OCI-LY3 (cell line): ENCODE data around the gene LMO7.

Experiments
- EZH2phosphoT487 ChIP-seq: fragments of 200-600 bp; shearing (Covaris generic); IDR thresholded peaks from 2 replicates; pipeline ENCODE4 v1.6.1; 2018; ENCODE audit warnings: antibody characterized with exemption, mixed run types, low read depth
- TF ChIP-seq, protein P1 (sequence below): fragments of 200-600, 300-600 bp; sonication (generic); IDR thresholded peaks from 2 replicates; pipeline ENCODE4 v1.5.1; 2014; ENCODE audit warnings: antibody characterized with exemption, low read length, low read depth

DNA sequence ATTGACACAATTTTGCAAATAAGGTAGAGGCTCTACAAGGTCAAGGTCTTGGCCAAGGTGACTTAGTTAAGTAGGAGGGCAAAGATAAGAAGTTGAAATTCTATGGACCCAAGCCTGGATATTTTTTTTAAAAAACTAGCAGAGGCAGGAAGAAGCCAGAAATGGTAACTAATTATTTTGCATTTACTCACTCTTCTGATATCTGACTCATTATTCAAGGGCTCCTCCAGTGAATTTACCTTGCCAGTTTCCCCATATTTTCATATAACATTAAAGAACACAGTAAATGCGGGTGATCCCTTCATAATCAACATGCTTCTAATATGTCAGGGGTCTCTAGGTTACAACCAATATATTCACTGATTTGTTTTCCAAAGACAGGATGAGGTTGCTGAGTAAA lies 246.1 kb downstream of the LMO7 start:
- TF ChIP-seq, protein P1, sequence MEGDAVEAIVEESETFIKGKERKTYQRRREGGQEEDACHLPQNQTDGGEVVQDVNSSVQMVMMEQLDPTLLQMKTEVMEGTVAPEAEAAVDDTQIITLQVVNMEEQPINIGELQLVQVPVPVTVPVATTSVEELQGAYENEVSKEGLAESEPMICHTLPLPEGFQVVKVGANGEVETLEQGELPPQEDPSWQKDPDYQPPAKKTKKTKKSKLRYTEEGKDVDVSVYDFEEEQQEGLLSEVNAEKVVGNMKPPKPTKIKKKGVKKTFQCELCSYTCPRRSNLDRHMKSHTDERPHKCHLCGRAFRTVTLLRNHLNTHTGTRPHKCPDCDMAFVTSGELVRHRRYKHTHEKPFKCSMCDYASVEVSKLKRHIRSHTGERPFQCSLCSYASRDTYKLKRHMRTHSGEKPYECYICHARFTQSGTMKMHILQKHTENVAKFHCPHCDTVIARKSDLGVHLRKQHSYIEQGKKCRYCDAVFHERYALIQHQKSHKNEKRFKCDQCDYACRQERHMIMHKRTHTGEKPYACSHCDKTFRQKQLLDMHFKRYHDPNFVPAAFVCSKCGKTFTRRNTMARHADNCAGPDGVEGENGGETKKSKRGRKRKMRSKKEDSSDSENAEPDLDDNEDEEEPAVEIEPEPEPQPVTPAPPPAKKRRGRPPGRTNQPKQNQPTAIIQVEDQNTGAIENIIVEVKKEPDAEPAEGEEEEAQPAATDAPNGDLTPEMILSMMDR = no peak
- TF ChIP-seq EZH2phosphoT487 = no peak
